ENCODE measurements around the gene SHMT1.
"Not testable (repeated sequence)": the region's sequence is repeated elsewhere in the genome, so short reads cannot be mapped to it uniquely, and the experiment has no call there.

Gene SHMT1

GRCh38 chr17:18382441-18383078, 19.2 kb upstream of the SHMT1 start:
- H3K9me3 Mint-ChIP-seq, result no peaks in the 10 kb centered on the region
- H3K27me3 Mint-ChIP-seq (ENCODE audit: low read depth), result peaks cover 3% of the 10 kb centered on the region
- no peak overlapping the region for H3K4me3 Mint-ChIP-seq
- TF ChIP-seq, protein P1, sequence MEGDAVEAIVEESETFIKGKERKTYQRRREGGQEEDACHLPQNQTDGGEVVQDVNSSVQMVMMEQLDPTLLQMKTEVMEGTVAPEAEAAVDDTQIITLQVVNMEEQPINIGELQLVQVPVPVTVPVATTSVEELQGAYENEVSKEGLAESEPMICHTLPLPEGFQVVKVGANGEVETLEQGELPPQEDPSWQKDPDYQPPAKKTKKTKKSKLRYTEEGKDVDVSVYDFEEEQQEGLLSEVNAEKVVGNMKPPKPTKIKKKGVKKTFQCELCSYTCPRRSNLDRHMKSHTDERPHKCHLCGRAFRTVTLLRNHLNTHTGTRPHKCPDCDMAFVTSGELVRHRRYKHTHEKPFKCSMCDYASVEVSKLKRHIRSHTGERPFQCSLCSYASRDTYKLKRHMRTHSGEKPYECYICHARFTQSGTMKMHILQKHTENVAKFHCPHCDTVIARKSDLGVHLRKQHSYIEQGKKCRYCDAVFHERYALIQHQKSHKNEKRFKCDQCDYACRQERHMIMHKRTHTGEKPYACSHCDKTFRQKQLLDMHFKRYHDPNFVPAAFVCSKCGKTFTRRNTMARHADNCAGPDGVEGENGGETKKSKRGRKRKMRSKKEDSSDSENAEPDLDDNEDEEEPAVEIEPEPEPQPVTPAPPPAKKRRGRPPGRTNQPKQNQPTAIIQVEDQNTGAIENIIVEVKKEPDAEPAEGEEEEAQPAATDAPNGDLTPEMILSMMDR (IDR thresholded peaks at IDR 0.05; ENCODE audit: unreplicated experiment in 3 of 3), result no peak
- H3K36me3 Mint-ChIP-seq (ENCODE audit: low read depth), result no peaks in the 10 kb centered on the region
- H3K27ac Mint-ChIP-seq, result no peak overlapping the region
- no peaks in the 10 kb centered on the region for H3K4me1 Mint-ChIP-seq

- H3K4me1 Mint-ChIP-seq, result no peaks in the 10 kb centered on the region
- peaks cover 3% of the 10 kb centered on the region for H3K27me3 Mint-ChIP-seq (ENCODE audit: low read depth)
- TF ChIP-seq, protein P1 (IDR thresholded peaks at IDR 0.05; ENCODE audit: unreplicated experiment in 3 of 3), result no peak
- H3K36me3 Mint-ChIP-seq (ENCODE audit: low read depth), result no peaks in the 10 kb centered on the region
- H3K9me3 Mint-ChIP-seq, result no peaks in the 10 kb centered on the region
- H3K4me3 Mint-ChIP-seq, result no peak overlapping the region
- no peak overlapping the region for H3K27ac Mint-ChIP-seq
Observed at GRCh38 chr17:18381953-18382245, 18.5 kb upstream of the SHMT1 start.

DNA sequence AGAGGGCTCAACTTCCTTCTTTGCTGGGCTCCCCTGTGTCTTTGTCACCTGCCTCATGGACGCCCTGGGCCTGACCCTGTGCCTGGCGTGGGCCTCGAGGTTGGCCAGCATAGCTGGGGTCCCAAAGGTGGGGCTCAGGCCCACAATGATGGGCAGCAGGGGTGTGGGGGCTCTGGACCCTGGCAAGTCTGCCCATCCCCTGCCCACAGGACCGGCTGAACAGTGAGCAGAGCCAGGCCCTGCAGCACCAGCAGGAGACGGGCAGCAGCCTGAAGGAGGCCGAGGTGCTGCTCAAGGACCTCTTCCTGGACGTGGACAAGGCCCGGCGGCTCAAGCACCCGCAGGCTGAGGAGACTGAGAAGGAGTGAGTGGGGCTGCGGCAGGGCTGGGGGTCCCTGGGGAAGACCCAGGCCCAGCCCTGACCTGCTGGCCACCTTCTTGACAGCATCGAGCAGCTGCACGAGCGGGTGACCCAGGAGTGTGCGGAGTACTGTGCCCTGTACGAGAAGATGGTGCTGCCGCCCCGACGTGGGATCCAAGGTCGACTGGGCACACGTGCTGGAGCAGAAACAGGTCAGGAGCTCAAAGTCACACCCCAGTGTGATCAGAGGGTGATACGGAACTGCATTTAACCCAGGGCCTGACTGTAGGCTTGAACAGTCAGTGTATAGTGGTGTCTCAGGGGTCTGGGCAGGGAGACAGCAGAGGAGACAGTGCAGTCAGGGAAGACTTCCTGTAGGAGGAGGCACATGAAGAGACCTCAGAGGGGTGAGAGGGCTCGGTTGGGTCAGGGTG, 18.0 kb upstream of the SHMT1 start:
- no peaks in the 10 kb centered on the region for H3K9me3 Mint-ChIP-seq
- TF ChIP-seq, protein P1 (IDR thresholded peaks at IDR 0.05; ENCODE audit: unreplicated experiment in 3 of 3), result no peak
- peaks cover 3% of the 10 kb centered on the region for H3K27me3 Mint-ChIP-seq (ENCODE audit: low read depth)
- no peak overlapping the region for H3K27ac Mint-ChIP-seq
- no peaks in the 10 kb centered on the region for H3K4me1 Mint-ChIP-seq
- H3K4me3 Mint-ChIP-seq, result no peak overlapping the region
- H3K36me3 Mint-ChIP-seq (ENCODE audit: low read depth), result no peaks in the 10 kb centered on the region

- TF ChIP-seq, protein P1 (IDR thresholded peaks at IDR 0.05; ENCODE audit: unreplicated experiment in 3 of 3), result no peak
- no peak overlapping the region for H3K27ac Mint-ChIP-seq
Observed at GRCh38 chr17:18380471-18381157, 17.3 kb upstream of the SHMT1 start.

GRCh38 chr17:18379246-18380146, 16.1 kb upstream of the SHMT1 start:
- Mint-ChIP-seq H3K9me3 (no peaks in the 10 kb centered on the region), H3K4me1 (no peaks in the 10 kb centered on the region), H3K4me3 (no peak overlapping the region), H3K36me3 (ENCODE audit: low read depth) (no peaks in the 10 kb centered on the region), H3K27ac (no peak overlapping the region), H3K27me3 (ENCODE audit: low read depth) (no peaks in the 10 kb centered on the region)
- TF ChIP-seq, protein P1 (IDR thresholded peaks at IDR 0.05; ENCODE audit: unreplicated experiment in 3 of 3), result no peak

More at GRCh38 chr17:18380471-18381157, 17.3 kb upstream of the SHMT1 start:
- Mint-ChIP-seq H3K27me3 (ENCODE audit: low read depth) (peaks cover 3% of the 10 kb centered on the region), H3K36me3 (ENCODE audit: low read depth) (no peaks in the 10 kb centered on the region), H3K9me3 (no peaks in the 10 kb centered on the region), H3K4me3 (no peak overlapping the region), H3K4me1 (no peaks in the 10 kb centered on the region)

DNA sequence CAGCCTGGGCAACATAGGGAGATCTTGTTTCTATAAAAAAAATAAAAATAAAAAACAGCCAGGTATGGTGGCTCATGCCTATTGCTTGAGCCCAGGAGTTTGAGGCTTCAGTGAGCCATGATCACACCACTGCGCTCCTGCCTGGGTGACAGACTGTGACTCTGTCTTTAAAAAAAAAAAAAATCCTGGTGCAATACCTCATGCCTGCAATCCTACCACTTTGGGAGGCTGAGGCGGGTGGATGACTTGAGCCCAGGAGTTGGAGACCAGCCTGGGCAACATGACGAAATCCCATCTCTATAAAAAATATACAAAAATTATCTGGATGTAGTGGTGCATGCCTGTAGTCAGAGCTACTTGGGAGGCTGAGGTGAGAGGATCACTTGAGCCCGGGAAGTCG, 15.3 kb upstream of the SHMT1 start:
- H3K36me3 Mint-ChIP-seq (ENCODE audit: low read depth); H3K4me3 Mint-ChIP-seq; H3K27ac Mint-ChIP-seq; H3K4me1 Mint-ChIP-seq; H3K9me3 Mint-ChIP-seq; H3K27me3 Mint-ChIP-seq (ENCODE audit: low read depth): not testable (repeated sequence)

All from nephron (organoid).